NCI-H128 (cell line): ENCODE measurements around the gene SPATA13.

Experiments used
- DNase-seq: peaks from one replicate; lab custom pipeline; 2025; ENCODE audit not compliant: unreplicated experiment; lab: John Stamatoyannopoulos, UW

Gene SPATA13

DNA sequence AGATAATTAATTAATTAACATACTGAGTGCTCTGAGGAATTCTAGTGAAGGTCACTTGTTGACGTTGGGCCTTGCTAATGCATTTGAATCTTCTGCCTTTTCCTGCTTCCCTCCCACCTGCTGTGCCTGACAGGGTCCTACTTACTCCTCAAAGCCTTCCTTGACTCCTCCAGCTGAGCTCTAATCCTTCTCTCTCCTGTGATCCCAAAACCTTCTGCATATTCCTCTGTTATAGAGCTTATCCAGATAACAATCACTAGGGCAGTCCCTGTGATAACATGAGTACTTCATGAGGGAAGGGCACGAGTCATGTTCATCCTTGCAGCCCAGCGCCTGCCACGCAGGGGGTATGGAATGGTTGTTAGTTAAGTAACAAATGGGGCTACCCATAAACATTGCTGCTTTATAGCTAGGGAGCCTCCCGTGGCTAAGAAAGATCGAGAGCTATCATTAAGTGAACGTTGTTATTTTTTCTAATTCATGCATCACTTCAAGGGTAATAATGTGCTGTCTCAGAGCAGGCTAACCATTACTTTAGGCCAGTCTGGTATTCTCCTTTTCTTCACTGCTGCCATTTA lies 19.1 kb upstream of the SPATA13 start:
- peak; percentile 11 for DNase-seq

DNA sequence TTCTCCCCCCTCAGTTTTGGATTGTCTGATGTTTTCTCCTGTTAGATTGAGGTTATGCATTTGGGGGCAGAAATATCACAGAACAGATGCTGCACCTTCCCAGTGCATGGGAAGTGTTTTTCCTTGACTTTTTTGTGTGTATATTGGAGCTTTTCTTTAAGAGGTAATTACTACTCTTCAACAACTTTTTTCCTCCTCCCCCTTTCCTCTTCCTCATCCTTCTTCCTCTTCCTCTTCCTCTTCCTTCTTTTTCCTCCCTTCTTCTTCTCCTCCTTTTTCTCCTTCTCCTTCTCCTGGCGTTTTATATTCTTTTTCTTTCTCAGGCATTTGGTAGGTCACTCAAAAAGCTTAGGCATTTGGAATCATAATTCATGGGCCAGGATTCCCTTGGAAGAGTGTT lies 18.1 kb upstream of the SPATA13 start:
- DNase-seq: no peak

DNA sequence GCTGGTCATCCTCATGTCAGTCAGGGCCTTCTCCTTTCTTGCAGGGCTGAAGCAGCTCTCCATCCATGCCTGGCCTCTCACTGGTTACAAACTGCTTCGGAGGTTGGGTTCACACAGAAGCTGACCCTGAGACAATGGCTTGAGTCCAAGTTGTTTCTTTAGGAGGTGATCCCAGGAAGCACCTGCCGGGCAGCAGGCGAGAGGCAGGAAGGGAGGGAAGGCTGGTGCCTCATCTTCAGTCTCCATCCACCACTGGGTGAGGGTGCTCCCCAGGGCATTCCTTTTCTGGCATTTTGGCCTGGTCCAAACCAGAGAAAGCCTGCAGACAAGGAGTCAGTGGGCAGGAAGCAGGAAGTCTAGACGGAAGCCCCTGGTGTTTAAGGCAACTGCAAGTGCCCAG lies 17.6 kb upstream of the SPATA13 start:
- DNase-seq: no peak

DNA sequence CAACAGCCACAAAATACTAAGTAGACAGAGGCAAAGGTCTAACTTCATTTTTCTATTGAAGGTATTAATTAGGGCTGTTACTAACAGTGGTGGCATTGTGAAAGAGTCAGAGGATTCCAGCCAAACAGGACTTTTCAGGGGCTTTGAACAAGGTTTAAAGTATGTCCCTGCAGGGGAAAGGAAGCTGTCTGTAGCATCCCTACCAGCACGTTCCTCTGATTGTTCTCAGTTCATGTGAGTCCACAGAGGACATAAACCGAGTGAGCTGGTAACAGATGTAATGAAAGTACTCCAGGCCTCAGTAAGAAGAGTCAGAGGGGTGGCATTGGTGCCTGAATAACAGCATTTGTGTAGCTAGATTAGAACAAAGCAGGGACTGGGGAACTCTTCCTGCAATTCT lies 15.3 kb upstream of the SPATA13 start:
- DNase-seq: no peak

DNA sequence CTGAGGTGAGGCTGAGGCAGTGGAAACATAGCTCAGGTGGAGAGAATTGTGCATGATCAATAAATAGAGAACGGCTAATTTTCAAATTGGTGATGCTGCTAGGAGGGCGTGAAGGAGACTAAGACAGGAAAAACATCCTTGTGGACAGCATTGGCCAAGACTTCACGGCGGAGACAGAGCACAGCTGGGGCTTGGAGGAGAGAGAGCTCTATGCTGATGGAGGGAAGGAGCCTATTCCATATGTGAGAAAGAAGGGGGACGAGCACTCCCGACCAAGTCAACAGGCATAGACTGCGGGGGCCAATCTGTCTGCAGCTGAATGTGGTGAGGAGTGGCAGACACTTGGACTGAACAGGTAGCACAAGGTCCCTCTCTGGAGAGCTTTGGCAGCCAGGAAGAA lies 14.8 kb upstream of the SPATA13 start:
- no peak for DNase-seq

DNA sequence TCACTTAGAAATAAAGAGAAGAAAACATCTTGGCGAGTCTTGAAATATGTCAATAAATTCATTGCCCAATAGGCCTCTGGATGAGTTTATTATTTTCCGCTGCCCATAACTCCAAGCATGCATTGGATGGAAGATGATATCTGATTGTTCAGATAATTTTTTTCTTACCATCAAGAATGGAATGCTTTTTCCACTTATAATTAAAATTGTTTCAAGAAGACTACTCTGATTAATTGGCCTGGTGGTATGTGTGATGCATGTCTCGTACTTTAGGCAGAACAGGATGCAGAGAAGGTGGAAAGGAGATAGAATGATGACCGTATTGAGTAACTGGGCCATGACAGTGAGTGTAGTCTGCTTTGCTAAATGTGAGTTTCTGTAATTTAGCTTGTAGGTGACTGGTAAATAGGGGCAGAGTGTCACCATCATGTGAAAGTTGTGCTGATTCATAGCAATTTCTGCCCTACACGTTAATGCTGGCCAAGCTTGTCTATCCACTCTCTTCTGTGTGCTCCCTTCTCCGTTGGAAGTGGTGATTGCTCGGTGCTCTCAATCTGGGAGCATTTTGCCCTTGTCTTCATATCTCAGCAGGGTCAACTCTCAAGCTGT lies 13.5 kb upstream of the SPATA13 start:
- no peak for DNase-seq

DNA sequence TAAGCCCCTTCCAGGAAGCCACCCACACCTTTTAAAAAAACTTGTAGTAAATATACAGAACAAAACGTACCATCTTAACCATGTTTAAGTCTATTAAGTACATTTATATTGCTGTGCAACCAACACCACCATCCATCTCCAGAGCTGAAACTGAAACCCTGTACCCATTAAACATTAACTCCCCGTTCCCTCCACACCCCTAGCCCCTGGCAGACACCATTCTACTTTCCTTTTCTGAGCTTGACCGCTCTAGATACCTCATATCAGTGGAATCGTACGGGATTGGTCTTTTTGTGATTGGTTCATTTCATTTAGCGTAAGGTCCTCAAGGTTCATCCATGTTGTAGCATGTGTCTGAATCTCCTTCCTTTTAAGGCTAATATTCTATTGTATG lies 13.0 kb upstream of the SPATA13 start:
- no peak for DNase-seq

DNA sequence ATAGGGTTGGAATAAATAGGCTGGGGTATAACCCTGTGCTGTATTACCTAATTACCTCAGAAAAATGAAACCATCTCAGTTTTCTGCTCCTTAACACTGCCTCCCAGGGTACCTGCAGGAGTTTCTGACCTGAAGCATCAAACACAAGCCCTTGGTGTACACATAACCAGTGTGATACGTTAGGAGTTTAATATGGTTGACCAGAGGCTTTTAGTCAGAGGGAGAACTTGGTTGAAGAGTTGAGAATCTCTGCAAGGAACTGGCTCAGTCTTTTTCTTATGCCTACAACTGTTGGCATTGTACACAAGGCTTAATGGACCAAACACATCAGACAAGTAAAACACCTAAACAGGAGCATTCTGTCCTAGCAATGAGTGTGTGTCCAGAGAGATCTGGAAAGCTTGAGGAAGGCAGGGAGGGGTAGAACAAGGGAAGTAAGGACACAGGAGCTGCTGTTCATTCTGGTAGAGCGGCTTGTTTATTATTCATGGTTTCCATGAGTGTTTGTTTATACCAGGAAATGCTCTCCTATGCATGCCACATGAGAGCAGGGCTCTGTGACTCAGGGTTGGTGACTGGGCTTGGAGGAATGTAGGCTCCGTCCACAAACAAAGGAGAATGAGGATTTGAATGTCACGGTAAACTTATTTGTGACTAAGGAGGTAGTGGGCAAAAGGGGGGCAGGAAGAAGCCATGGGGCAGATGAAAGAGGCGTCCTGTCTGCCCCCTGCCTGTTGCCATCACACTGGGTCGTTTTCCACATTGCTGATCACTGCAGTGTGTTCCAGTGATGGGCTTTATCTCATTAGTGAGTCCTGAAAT lies 11.9 kb upstream of the SPATA13 start:
- DNase-seq: no peak

DNA sequence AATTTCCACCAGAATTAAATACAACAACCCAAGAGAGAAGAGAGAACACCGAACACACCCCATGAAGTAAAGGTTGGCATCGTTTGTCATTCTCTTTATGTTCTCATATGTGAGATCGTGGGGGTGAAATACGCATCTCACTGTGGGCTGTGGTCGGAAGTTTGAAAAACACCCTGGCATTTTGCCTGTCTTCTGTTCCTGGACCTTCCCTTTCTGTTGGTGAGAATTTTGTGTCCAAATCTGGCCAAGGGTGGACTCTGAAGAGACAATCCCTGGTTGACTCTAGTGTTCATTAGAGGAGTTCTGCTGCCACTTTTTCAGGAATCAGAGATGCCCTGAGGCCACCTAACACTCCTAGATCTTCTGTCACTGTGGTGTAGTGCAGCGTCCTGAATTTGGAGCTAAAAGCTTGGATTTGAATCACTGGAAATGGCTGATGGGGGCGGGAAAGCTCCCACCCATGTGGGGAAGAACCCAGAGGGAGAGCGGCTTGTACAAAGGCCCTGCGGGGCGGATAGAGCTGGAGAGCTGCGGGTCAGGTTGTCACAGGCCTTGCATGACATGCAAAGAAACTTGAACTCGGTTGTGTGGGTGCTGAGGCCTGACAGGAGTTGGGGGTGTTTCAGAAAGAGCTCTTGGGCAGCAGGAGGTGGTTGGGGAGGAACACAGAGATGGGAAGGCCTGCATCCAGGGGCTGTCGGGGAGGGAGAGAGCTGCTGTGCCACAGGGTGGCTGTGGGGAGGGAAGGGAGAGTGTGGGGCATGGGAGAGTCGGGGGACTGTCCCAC lies 11.1 kb upstream of the SPATA13 start:
- no peak for DNase-seq

DNA sequence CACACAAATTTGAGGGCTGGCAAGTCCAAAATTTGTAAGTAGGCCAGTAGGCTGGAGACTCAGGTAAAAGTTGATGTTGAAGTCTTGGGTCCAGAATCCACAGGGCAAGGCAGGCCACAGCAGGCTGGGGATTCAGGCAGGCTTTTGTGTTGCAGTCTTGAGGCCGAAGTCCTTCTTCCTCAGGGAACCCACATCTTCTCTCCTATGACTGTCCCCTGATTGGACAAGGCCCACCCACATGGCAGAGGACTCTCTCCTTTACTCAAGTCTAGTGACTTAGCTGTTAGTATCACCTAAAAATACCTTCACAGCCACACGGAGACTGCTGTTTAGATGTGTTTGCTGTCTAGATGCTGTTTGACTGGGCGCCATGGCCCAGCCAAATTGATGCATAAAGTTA lies 9.9 kb upstream of the SPATA13 start:
- DNase-seq: no peak

DNA sequence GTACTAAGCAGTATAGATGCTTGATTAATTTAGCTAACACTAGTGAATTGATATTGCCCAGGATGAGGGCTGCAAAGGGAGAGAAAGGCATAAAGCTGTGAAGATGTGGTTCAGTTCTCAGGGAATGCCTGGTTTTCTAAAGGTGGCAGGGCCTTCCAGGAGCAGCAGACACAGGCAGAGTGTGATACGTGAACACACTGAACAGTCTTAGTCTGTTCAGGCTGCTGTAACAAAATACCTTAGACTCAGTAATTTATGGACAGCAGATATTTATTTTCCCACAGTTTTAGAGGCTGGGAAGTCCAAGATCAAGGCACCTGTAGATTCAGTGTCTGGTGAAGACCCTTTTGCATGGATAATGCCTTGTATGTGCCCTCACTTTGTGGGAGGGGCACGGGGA lies 8.7 kb upstream of the SPATA13 start:
- no peak for DNase-seq

DNA sequence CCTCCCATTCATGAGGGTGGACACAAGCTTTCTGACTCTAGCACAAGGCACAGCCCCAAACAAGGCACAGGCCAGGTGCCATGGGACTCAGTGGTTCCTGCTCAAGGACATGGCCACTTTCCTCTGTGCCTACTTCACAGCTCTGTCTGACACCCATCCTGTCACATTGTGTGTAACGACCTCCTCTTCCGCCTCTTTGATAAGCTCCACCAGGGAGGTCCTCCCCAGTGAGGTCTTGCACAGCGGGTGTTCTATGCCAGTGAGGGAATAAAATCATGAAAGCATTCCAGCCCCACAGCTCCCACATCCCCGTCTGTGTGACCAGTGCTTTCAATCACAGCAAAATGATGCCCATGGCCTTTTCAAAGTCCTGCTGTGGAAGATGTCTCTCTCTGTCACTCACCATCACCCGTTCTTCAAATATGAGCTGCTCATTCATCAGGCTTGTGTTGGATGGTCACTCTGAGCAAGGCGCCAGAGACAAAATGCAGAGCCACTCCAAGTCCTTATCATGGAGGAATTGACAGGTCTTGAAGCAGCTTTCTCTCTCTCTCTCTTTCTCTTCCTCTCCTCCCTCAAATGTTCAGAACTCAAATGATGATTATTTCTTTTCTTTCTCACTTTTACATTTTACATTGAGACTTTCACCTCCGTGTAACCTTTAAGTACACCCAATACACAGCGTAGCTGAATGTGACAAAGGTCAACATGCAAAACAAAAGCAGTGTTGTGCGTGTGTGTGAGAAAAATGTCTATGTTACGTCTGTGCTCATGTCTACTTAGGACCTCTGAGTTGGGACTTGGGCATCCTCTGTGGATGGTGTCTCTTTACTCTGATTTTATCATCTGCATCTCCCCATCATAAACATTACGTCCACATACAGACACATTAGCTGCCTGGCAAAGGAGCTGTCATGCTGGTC lies 8.0 kb upstream of the SPATA13 start:
- DNase-seq: no peak

DNA sequence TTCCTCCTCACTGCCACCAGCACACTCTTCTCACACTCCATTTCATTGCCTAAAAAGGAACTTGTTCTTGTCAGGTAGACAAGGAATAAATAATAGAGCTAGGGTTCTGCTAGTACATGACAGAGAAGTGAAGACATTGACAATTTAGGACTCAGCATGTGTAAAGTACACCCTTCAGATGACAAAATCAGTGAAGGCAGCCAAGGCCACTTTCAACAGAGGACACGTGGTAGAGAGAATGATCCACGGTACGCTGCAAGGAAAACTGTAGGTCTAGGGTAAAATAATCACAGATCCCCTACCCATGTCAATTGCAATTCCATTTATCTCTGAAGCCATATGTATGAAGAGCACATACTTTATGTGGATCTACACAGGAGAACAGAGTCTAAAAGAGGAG lies 7.2 kb upstream of the SPATA13 start:
- no peak for DNase-seq

DNA sequence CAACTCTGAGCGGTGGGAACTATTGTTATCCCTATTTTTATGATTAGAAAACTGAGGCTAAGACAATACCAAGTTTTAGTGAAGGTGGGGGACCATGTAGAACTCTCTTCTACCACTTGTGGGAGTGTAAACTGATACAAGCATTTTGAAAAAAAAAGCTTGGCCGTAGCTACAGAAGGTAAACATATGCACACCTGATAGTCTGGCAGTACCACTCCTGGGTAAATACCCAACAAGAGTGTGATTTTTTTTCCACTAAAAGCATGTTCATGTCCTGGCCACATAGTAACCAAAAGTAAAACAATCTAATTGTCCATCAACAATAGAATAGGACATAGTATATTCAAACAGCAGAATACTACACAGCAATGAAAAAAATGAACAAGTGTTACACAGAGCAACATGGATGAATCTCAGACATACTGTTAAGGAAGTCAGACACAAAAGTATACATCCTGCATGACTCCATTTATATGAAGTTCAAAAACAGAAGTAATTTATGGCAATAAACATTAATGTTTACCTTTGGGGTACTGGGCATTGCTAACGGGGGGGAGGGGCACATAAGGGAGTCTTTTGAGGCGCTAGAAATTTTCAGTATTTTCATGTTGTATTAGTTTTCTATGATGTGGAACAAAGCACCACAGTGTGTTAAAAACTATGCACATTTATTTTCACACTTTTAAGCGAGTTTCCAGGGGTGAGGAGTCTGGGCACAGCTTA lies 6.4 kb upstream of the SPATA13 start:
- no peak for DNase-seq

DNA sequence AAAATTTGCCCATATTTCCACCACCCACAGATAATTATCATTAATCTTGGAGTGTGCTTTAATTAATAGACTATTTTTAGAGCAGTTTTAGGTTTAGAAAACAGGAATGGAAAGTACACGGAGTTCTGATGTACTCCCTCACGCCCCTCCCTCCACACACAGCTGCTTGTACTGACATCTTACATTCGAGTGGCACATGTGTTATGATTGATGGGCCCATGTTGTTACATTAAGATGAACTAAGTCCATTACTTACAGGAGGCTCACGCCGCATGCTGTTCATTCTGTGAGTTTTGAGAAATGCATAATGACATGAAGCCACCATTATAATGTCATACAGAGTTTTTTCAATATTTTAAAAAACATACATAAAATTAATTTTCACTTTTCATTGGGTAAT lies 1.2 kb upstream of the SPATA13 start:
- DNase-seq: no peak

DNA sequence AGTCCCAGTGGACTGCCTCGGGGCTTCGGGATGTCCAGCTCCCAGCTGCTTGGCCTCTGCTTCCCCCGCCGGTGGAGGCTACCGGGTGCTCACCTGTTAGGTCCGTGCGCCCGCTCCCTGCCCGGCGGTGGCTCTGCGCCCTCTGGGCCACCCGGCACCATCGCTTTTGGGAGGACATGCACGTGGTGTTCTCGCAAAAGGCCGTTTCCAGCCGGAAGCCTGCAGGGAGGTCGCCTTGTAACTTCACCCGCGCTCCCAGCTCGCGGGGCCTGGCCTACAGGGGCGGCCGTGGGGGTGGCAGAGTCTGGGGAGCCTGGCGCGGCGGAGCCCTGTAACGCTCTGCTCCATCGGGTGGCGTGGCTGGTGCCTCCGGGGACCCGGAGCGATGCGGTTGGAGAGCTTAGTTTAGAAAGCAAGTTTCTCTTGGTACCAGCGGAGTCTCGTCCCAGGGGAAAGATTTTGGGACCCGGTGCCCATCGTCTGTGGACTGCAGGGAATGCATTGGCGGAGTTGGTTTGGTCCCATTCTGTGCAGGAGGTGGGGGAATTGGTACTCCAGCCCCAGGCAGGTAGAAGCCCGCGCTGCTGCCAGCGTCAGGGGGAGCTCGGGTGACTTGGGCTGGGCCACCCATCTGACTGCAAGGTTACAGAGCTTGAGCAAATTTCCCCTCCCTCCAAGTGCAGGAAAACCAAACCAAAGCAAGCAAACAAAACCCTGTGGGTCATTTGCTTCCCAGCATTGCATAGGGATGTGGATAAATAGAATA lies 673 bp downstream of the SPATA13 start:
- DNase-seq: no peak

DNA sequence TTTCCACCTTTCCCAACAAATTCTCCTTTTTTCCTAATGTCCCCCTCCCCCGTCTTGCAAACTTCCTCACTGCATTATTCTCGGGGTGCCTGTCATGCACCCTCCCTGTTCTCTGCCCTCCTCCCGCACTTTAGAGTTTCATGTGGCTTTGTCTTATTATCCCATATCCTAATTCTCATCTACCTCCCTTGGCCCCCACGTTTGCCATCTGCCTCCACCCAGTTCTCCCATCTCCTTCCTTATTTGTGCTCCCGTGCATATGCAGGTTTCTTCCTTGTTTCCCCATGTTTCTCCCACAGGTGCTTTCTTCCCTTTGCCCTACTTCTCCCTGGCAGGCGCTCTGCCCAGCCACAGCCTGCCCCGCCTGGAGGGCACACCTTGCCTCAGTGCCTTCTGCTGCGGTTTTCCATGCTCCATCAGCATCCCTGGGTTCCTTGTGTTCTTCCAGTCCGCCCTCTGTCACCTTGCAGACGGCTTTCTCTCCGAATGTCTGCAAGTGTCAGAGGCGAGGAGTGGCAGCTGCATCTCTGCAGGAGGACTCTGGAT lies 1.5 kb downstream of the SPATA13 start:
- no peak for DNase-seq

DNA sequence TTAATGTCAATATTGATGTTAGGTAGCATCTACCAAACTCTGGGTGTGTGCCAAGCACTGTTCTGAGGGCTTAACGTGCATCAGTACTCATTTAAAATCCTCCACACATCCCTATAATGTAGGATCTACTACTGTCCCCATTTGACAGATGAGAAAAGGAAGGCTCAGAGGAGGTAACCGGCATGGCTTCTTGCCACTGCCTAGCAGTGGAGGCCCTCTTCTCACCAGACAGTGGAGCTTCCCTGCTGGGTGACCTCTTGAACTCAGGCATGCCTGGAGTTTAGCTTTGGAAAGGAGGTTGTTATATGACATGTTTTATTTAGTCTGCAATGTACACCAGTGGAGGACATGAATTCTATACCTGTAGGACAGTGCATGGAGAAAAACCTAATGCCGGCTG lies 2.1 kb downstream of the SPATA13 start:
- DNase-seq: no peak

DNA sequence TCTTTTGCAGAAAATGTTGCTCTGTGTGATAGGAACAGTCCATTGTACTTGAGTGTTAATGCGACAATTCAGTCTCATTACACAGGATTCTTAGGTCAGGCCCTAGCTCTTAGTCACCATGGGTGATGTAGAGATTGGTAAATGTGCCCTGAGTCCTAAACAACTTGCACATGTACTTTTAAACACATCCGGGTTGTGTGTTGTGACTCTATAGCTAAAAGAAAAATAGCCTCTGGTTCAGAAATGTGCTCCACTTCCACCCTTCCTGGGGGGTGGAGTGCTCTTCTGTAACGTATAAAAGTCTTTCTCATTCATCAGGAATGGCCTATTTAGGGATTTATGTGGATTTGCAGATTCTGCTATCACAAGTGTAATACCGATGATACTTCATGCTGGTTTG lies 5.2 kb downstream of the SPATA13 start:
- no peak for DNase-seq
